OCI-LY3 (cell line): Measurements from ENCODE around the gene ADGRD1.

Experiments
- H2AFZ ChIP-seq: fragments of 200-600, 300-600 bp; shearing (Covaris generic); 2 replicates; pipeline ENCODE4 v1.6.0; 2014; ENCODE audit warnings: antibody characterized with exemption, low read depth, low read length
- H3K27ac ChIP-seq: fragments of 200-600, 300-600 bp; sonication (generic); 2 replicates; pipeline ENCODE4 v1.5.1; 2014; ENCODE audit warnings: mild to moderate bottlenecking, low read length, moderate library complexity, mixed read lengths
- H3K27me3 ChIP-seq: fragments of 200-600, 300-600 bp; sonication (generic); 2 replicates; pipeline ENCODE4 v1.6.1; 2014; ENCODE audit warnings: low read depth, low read length, mixed read lengths
- H3K36me3 ChIP-seq: fragments of 200-600, 300-600 bp; sonication (generic); replicated peaks from 2 replicates; pipeline ENCODE3; 2014; ENCODE audit warnings: low read depth, low read length, mixed read lengths
- H3K4me1 ChIP-seq: fragments of 300-600, 200-600 bp; sonication (generic); 2 replicates; pipeline ENCODE4 v1.6.1; 2014; ENCODE audit warnings: low read length, mixed read lengths
- H3K4me2 ChIP-seq: fragments of 200-600, 300-600 bp; sonication (generic); 2 replicates; pipeline ENCODE4 v1.6.1; 2014; ENCODE audit warnings: low read length, mixed read lengths
- H3K4me3 ChIP-seq: fragments of 300-600, 200-600 bp; sonication (generic); 2 replicates; pipeline ENCODE4 v1.5.1; 2014; ENCODE audit warnings: antibody characterized with exemption, mild to moderate bottlenecking, low read length, moderate library complexity
- H3K79me2 ChIP-seq: fragments of 300-600, 200-600 bp; shearing (Covaris generic); 2 replicates; pipeline ENCODE4 v1.6.1; 2014; ENCODE audit warnings: mild to moderate bottlenecking, low read length, mixed read lengths
- H3K9ac ChIP-seq: fragments of 300-600, 200-600 bp; shearing (Covaris generic); 2 replicates; pipeline ENCODE4 v1.6.0; 2014; ENCODE audit warnings: mild to moderate bottlenecking, low read length, moderate library complexity
- H3K9me3 ChIP-seq: fragments of 200-600, 300-600 bp; shearing (Covaris generic); 2 replicates; pipeline ENCODE4 v1.6.1; 2014; ENCODE audit warnings: low read length, mixed read lengths; ENCODE audit not compliant: insufficient read depth
- H4K20me1 ChIP-seq: fragments of 200-600, 300-600 bp; sonication (generic); 2 replicates; pipeline ENCODE4 v1.6.1; 2016; ENCODE audit warnings: low read length, mixed read lengths; ENCODE audit not compliant: insufficient read depth
- CTCF ChIP-seq: fragments of 200-600, 300-600 bp; sonication (generic); IDR thresholded peaks from 2 replicates; pipeline ENCODE4 v1.5.1; 2014; ENCODE audit warnings: antibody characterized with exemption, low read length, low read depth
- EZH2phosphoT487 ChIP-seq: fragments of 200-600 bp; shearing (Covaris generic); IDR thresholded peaks from 2 replicates; pipeline ENCODE4 v1.6.1; 2018; ENCODE audit warnings: antibody characterized with exemption, mixed run types, low read depth

ADGRD1 gene

GRCh38 chr12:131018019-131018620 lies 64.4 kb downstream of the ADGRD1 start:
- Histone ChIP-seq H3K27me3 (no peaks in the 10 kb centered on the region), H3K27ac (no peak overlapping the region), H3K36me3 (no peaks in the 10 kb centered on the region), H3K4me2 (no peak overlapping the region), H4K20me1 (no peaks in the 10 kb centered on the region), H2AFZ (no peak overlapping the region), H3K79me2 (no peaks in the 10 kb centered on the region), H3K4me1 (no peaks in the 10 kb centered on the region), H3K9ac (no peak overlapping the region), H3K9me3 (no peaks in the 10 kb centered on the region), H3K4me3 (no peak overlapping the region)
- TF ChIP-seq EZH2phosphoT487 (no peak), CTCF (no peak)

- Histone ChIP-seq H3K4me3 (no peak overlapping the region), H3K9ac (no peak overlapping the region), H3K27ac (no peak overlapping the region)
These were observed 65.2 kb downstream of the ADGRD1 start for GRCh38 chr12:131018808-131019397.

GRCh38 chr12:131020326-131021153 lies 66.8 kb downstream of the ADGRD1 start:
- no peak for TF ChIP-seq EZH2phosphoT487
- no peak for TF ChIP-seq CTCF
- Histone ChIP-seq H3K9ac (no peak overlapping the region), H4K20me1 (no peaks in the 10 kb centered on the region), H3K27me3 (no peaks in the 10 kb centered on the region), H3K4me1 (no peaks in the 10 kb centered on the region), H3K4me2 (no peak overlapping the region), H3K4me3 (no peak overlapping the region), H3K79me2 (no peaks in the 10 kb centered on the region), H3K27ac (no peak overlapping the region), H3K36me3 (no peaks in the 10 kb centered on the region), H2AFZ (no peak overlapping the region), H3K9me3 (no peaks in the 10 kb centered on the region)

More at GRCh38 chr12:131018808-131019397, 65.2 kb downstream of the ADGRD1 start:
- no peaks in the 10 kb centered on the region for H4K20me1 ChIP-seq
- H3K27me3 ChIP-seq, result no peaks in the 10 kb centered on the region
- H3K9me3 ChIP-seq, result no peaks in the 10 kb centered on the region
- H2AFZ ChIP-seq, result no peak overlapping the region
- no peaks in the 10 kb centered on the region for H3K36me3 ChIP-seq
- no peak overlapping the region for H3K4me2 ChIP-seq
- TF ChIP-seq EZH2phosphoT487 (no peak), CTCF (no peak)
- H3K79me2 ChIP-seq, result no peaks in the 10 kb centered on the region
- H3K4me1 ChIP-seq, result no peaks in the 10 kb centered on the region

- H3K4me3 ChIP-seq, result no peak overlapping the region
- no peak overlapping the region for H3K9ac ChIP-seq
- H3K27ac ChIP-seq, result no peak overlapping the region
- no peaks in the 10 kb centered on the region for H3K4me1 ChIP-seq
- H3K79me2 ChIP-seq, result no peaks in the 10 kb centered on the region
- no peaks in the 10 kb centered on the region for H4K20me1 ChIP-seq
- H2AFZ ChIP-seq, result no peak overlapping the region
- no peak overlapping the region for H3K4me2 ChIP-seq
- TF ChIP-seq CTCF (no peak), EZH2phosphoT487 (no peak)
- no peaks in the 10 kb centered on the region for H3K9me3 ChIP-seq
- H3K27me3 ChIP-seq, result no peaks in the 10 kb centered on the region
- no peaks in the 10 kb centered on the region for H3K36me3 ChIP-seq
These were observed 67.4 kb downstream of the ADGRD1 start for GRCh38 chr12:131021154-131021541.
